ENCODE results near the gene FAXDC2. TPM values are rescaled to one million over a fixed set of nuclear protein-coding genes. Genes with fewer than 3 reads are reported as not detected.

The FAXDC2 gene
- total and polyA plus RNA-seq, 2 of the 13 experiments (the other 11 are each of a cell fraction or from before 2014, with no cell fraction given) = 4.7 to 58.8 TPM

GRCh38 chr5:154861946-154862345 lies 11.5 kb upstream of the FAXDC2 start:
- BruUV-seq (replicated peaks) = no TSS peak
- H4K20me1 ChIP-seq (ENCODE audit: insufficient read depth, low read length) = peaks cover 30% of the 10 kb centered on the region
- H3K9ac ChIP-seq (ENCODE audit: insufficient read depth, low read depth, low read length) = no peak overlapping the region
- ChIA-PET POLR2A (no interaction called here), CTCF (ENCODE audit: low intra/inter-chr PET ratio, low total read pairs) (no interaction called here)
- TF ChIP-seq, protein P1, sequence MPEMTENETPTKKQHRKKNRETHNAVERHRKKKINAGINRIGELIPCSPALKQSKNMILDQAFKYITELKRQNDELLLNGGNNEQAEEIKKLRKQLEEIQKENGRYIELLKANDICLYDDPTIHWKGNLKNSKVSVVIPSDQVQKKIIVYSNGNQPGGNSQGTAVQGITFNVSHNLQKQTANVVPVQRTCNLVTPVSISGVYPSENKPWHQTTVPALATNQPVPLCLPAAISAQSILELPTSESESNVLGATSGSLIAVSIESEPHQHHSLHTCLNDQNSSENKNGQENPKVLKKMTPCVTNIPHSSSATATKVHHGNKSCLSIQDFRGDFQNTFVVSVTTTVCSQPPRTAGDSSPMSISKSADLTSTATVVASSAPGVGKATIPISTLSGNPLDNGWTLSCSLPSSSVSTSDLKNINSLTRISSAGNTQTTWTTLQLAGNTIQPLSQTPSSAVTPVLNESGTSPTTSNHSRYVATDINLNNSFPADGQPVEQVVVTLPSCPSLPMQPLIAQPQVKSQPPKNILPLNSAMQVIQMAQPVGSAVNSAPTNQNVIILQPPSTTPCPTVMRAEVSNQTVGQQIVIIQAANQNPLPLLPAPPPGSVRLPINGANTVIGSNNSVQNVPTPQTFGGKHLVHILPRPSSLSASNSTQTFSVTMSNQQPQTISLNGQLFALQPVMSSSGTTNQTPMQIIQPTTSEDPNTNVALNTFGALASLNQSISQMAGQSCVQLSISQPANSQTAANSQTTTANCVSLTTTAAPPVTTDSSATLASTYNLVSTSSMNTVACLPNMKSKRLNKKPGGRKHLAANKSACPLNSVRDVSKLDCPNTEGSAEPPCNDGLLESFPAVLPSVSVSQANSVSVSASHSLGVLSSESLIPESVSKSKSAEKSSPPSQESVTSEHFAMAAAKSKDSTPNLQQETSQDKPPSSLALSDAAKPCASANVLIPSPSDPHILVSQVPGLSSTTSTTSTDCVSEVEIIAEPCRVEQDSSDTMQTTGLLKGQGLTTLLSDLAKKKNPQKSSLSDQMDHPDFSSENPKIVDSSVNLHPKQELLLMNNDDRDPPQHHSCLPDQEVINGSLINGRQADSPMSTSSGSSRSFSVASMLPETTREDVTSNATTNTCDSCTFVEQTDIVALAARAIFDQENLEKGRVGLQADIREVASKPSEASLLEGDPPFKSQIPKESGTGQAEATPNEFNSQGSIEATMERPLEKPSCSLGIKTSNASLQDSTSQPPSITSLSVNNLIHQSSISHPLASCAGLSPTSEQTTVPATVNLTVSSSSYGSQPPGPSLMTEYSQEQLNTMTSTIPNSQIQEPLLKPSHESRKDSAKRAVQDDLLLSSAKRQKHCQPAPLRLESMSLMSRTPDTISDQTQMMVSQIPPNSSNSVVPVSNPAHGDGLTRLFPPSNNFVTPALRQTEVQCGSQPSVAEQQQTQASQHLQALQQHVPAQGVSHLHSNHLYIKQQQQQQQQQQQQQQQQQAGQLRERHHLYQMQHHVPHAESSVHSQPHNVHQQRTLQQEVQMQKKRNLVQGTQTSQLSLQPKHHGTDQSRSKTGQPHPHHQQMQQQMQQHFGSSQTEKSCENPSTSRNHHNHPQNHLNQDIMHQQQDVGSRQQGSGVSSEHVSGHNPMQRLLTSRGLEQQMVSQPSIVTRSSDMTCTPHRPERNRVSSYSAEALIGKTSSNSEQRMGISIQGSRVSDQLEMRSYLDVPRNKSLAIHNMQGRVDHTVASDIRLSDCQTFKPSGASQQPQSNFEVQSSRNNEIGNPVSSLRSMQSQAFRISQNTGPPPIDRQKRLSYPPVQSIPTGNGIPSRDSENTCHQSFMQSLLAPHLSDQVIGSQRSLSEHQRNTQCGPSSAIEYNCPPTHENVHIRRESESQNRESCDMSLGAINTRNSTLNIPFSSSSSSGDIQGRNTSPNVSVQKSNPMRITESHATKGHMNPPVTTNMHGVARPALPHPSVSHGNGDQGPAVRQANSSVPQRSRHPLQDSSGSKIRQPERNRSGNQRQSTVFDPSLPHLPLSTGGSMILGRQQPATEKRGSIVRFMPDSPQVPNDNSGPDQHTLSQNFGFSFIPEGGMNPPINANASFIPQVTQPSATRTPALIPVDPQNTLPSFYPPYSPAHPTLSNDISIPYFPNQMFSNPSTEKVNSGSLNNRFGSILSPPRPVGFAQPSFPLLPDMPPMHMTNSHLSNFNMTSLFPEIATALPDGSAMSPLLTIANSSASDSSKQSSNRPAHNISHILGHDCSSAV (CRISPR knock-in tag; IDR thresholded peaks at IDR 0.05; ENCODE audit: borderline replicate concordance) = no peak
- no peak for TF ChIP-seq ZNF101 (CRISPR knock-in tag; IDR thresholded peaks at IDR 0.05; ENCODE audit: borderline replicate concordance, low read depth)
- no peak for TF ChIP-seq SNAPC5 (CRISPR knock-in tag; IDR thresholded peaks at IDR 0.05; ENCODE audit: borderline replicate concordance)
- TF ChIP-seq ZNF780A (CRISPR knock-in tag; IDR thresholded peaks at IDR 0.05) = no peak
- no peak for TF ChIP-seq ZNF431 (CRISPR knock-in tag; IDR thresholded peaks at IDR 0.05; ENCODE audit: borderline replicate concordance, low read depth)
- 0 out of 2 replicates have a peak, but pooled peaks have one; percentile 9 for TF ChIP-seq ZBTB38 (CRISPR knock-in tag; IDR thresholded peaks at IDR 0.05)
- H3K4me3 ChIP-seq (replicated peaks in 1 of 3; ENCODE audit: insufficient read depth in 1 of 3, low read depth in 2 of 3, low read length in 3 of 3) = no peak overlapping the region; a peak in 1 of 6 replicates
- no peak for FAIRE-seq
- peaks cover 0 to 4% of the 10 kb centered on the region in 2 experiments; a peak in 1 of 5 replicates for H3K27me3 ChIP-seq (ENCODE audit: control insufficient read depth in 1 of 2, insufficient read depth in 2 of 2, low read length in 2 of 2)
- H3K27ac ChIP-seq (ENCODE audit: extremely low read length, insufficient read depth, low read length) = no peak overlapping the region
- intact Hi-C loops (cut with micrococcal nuclease; ENCODE audit: unreplicated experiment) = no loop called here
- DNase-seq (ENCODE audit: low spot score) = no peak
- H3K36me3 ChIP-seq (replicated peaks in 1 of 2; ENCODE audit: control insufficient read depth in 1 of 2, insufficient read depth in 2 of 2, low read length in 2 of 2) = peaks cover 5 to 34% of the 10 kb centered on the region in 2 experiments; a peak in 4 of 5 replicates
- H3K79me2 ChIP-seq (ENCODE audit: insufficient read depth, low read length) = peaks cover 72% of the 10 kb centered on the region
- no peak for ATAC-seq
- in situ Hi-C loops (cut with HindIII; ENCODE audit: extremely low pct_ligation_motif_present, low pct_unique_long_range_greater_than_20kb) = no loop called here
- H2AFZ ChIP-seq (ENCODE audit: low read length) = no peak overlapping the region
- peaks cover 53% of the 10 kb centered on the region for H3K4me1 ChIP-seq (ENCODE audit: insufficient read depth, low read length)
- 86% methylated on average over 8 of the region's 8 CpGs for WGBS (ENCODE audit: low lambda C conversion rate)
- H3K9me3 ChIP-seq (ENCODE audit: low read length) = no peaks in the 10 kb centered on the region
- H3K4me2 ChIP-seq (ENCODE audit: low read depth, low read length) = peak overlapping the region; percentile 95

Data from HepG2 (cell line).